Astrocyte (in vitro differentiated cells and primary cell): ENCODE data around the gene XYLT1. TPM values are rescaled to one million over a fixed set of nuclear protein-coding genes. Genes with fewer than 3 reads are reported as not detected.

Source experiments
- DNase-seq: peaks from one replicate; pipeline ENCODE4 v3.0.0-alpha.2; 2010; ENCODE audit warnings: low read depth
- FAIRE-seq: peaks from 2 replicates; lab custom pipeline; 2011; peaks lifted over from hg19 to GRCh38; lab: Jason Lieb, UNC
- H2AFZ ChIP-seq: 2 replicates; pipeline ENCODE4 v1.6.0; 2012; ENCODE audit warnings: low read depth, low read length, inconsistent platforms
- H3K27ac ChIP-seq: 2 replicates; pipeline ENCODE4 v1.5.1; 2011; ENCODE audit warnings: low read depth, low read length, inconsistent platforms
- H3K27me3 ChIP-seq: 2 replicates; pipeline ENCODE4 v1.6.0; 2011; ENCODE audit warnings: low read length, inconsistent platforms; ENCODE audit not compliant: insufficient read depth
- H3K36me3 ChIP-seq: 2 replicates; pipeline ENCODE4 v1.5.1; 2011; ENCODE audit warnings: low read length, inconsistent platforms; ENCODE audit not compliant: insufficient read depth
- H3K4me1 ChIP-seq: 2 replicates; pipeline ENCODE4 v1.5.1; 2011; ENCODE audit warnings: low read length, inconsistent platforms; ENCODE audit not compliant: insufficient read depth
- H3K4me2 ChIP-seq: 2 replicates; pipeline ENCODE4 v1.6.0; 2012; ENCODE audit warnings: low read length, inconsistent platforms
- H3K4me3 ChIP-seq: 2 replicates; pipeline ENCODE4 v1.5.1; 2011; ENCODE audit warnings: low read depth, mild to moderate bottlenecking, low read length, inconsistent platforms; ENCODE audit not compliant: insufficient read depth
- H3K79me2 ChIP-seq: 2 replicates; pipeline ENCODE4 v1.6.0; 2012; ENCODE audit warnings: mild to moderate bottlenecking, low read length, inconsistent platforms; ENCODE audit not compliant: insufficient read depth
- H3K9ac ChIP-seq: 2 replicates; pipeline ENCODE4 v1.6.0; 2012; ENCODE audit warnings: mild to moderate bottlenecking, low read length, inconsistent platforms
- H3K9me3 ChIP-seq: 2 replicates; pipeline ENCODE4 v1.5.1; 2012; ENCODE audit warnings: low read depth, mild to moderate bottlenecking, low read length, inconsistent platforms; ENCODE audit not compliant: insufficient read depth
- H4K20me1 ChIP-seq: 2 replicates; pipeline ENCODE4 v1.6.0; 2012; ENCODE audit warnings: low read length, inconsistent platforms; ENCODE audit not compliant: insufficient read depth
- H3K27ac Mint-ChIP-seq: one replicate; pipeline ENCODE4 v1.8.0; 2021; ENCODE audit warnings: mild to moderate bottlenecking, mixed read lengths; ENCODE audit not compliant: unreplicated experiment
- H3K27me3 Mint-ChIP-seq: one replicate; pipeline ENCODE4 v1.8.0; 2021; ENCODE audit warnings: low read depth, mixed read lengths; ENCODE audit not compliant: unreplicated experiment
- H3K36me3 Mint-ChIP-seq: one replicate; pipeline ENCODE4 v1.8.0; 2021; ENCODE audit warnings: low read depth, mixed read lengths; ENCODE audit not compliant: unreplicated experiment
- H3K4me1 Mint-ChIP-seq: one replicate; pipeline ENCODE4 v1.8.0; 2021; ENCODE audit warnings: low read depth, mixed read lengths; ENCODE audit not compliant: unreplicated experiment
- H3K4me3 Mint-ChIP-seq: one replicate; pipeline ENCODE4 v1.8.0; 2021; ENCODE audit warnings: mild to moderate bottlenecking, moderate library complexity, mixed read lengths; ENCODE audit not compliant: unreplicated experiment
- H3K9me3 Mint-ChIP-seq: one replicate; pipeline ENCODE4 v1.8.0; 2021; ENCODE audit warnings: mild to moderate bottlenecking, mixed read lengths; ENCODE audit not compliant: unreplicated experiment
- CTCF ChIP-seq: IDR thresholded peaks from 2 replicates; pipeline ENCODE4 v1.5.1; 2011; ENCODE audit warnings: low read depth, mild to moderate bottlenecking, inconsistent platforms, low read length, moderate library complexity; ENCODE audit not compliant: insufficient read depth
- EZH2 ChIP-seq: IDR thresholded peaks from 2 replicates; pipeline ENCODE4 v1.6.1; 2012; ENCODE audit warnings: mild to moderate bottlenecking, low read length, inconsistent platforms; ENCODE audit not compliant: insufficient read depth
- total RNA-seq: library from RNA; stranded (reverse); gene quantifications from 2 replicates; pipeline ENCODE4 v1.2.1, GENCODE V29; 2021

The XYLT1 gene
- total RNA-seq, 1 donor from 2014 or later, result 22.9 TPM

GRCh38 chr16:17103216-17103615 is 367.5 kb downstream of the XYLT1 start:
- Mint-ChIP-seq H3K27me3 (no peaks in the 10 kb centered on the region), H3K27ac (no peak overlapping the region), H3K36me3 (peaks cover 6% of the 10 kb centered on the region), H3K4me3 (no peak overlapping the region), H3K4me1 (peaks cover 13% of the 10 kb centered on the region), H3K9me3 (no peaks in the 10 kb centered on the region)
- Histone ChIP-seq H3K9ac (no peak overlapping the region), H3K27me3 (no peaks in the 10 kb centered on the region), H3K4me3 (no peak overlapping the region), H2AFZ (no peak overlapping the region), H4K20me1 (peaks cover 31% of the 10 kb centered on the region), H3K79me2 (no peaks in the 10 kb centered on the region), H3K4me1 (peaks cover 8% of the 10 kb centered on the region), H3K27ac (no peak overlapping the region), H3K9me3 (peaks cover 3% of the 10 kb centered on the region), H3K36me3 (no peaks in the 10 kb centered on the region), H3K4me2 (no peak overlapping the region)
- DNase-seq (no peak), FAIRE-seq (no peak)
- TF ChIP-seq EZH2 (no peak), CTCF (no peak)

GRCh38 chr16:17101646-17102045 is 369.1 kb downstream of the XYLT1 start:
- no peaks in the 10 kb centered on the region for H3K36me3 Mint-ChIP-seq
- no peaks in the 10 kb centered on the region for H3K27me3 Mint-ChIP-seq
- DNase-seq, result no peak

More at GRCh38 chr16:17101646-17102045, 369.1 kb downstream of the XYLT1 start:
- Mint-ChIP-seq H3K4me3 (no peak overlapping the region), H3K27ac (no peak overlapping the region), H3K9me3 (no peaks in the 10 kb centered on the region), H3K4me1 (peaks cover 13% of the 10 kb centered on the region)
- Histone ChIP-seq H3K9ac (no peak overlapping the region), H3K4me1 (peaks cover 8% of the 10 kb centered on the region), H3K36me3 (no peaks in the 10 kb centered on the region), H3K4me2 (no peak overlapping the region), H2AFZ (no peak overlapping the region), H3K9me3 (peaks cover 3% of the 10 kb centered on the region), H3K4me3 (no peak overlapping the region), H3K79me2 (no peaks in the 10 kb centered on the region), H3K27me3 (no peaks in the 10 kb centered on the region), H3K27ac (no peak overlapping the region), H4K20me1 (peaks cover 31% of the 10 kb centered on the region)
- no peak for TF ChIP-seq CTCF
- FAIRE-seq, result no peak
